NCI-H1105 (cell line): ENCODE data around the gene TOR2A.

Experiments
- DNase-seq: peaks from one replicate; lab custom pipeline; 2025; lab: John Stamatoyannopoulos, UW

Gene TOR2A

DNA sequence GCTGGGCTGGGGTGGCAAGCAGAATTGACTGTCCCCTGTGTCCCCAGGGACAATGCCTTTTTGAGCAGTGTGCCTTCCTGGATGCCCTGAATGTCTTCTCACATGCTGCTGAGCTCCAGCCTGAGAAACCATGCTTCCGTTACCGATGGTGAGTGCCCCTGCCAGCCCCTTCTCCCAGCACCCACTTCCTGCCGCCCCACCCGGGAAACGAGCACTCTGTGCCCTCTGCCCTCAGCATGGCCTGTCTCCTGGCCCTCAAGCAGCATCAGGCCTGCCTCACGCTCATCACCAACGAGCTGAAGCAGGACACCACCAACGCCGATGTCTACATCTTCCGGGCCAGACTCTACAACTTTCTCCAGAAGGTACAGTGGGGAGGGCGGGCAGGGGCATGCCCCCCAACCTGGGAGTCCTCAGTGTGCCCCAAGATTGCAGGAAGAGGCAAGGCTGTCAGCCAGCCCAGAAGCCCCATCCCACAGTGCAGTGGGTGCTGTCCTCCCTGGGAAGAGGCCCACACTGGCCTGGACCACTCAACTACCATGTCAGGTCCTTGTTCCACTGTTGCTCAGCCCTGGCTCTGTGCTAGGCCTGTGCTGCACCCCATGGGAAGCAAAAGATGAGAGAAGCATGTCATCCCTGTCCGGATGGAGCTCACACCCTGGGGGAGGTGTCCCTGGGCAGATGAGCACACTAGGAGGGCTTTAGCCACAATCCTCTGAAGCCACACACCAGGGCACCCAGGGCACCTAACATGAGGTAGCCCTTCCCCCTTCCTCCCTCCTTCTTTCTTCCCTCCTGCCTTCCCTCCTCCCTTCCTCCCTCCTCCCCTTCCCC is 14.8 kb downstream of the TOR2A start:
- DNase-seq: no peak

GRCh38 chr9:127717766-127718165 is 17.3 kb downstream of the TOR2A start:
- DNase-seq: no peak

DNA sequence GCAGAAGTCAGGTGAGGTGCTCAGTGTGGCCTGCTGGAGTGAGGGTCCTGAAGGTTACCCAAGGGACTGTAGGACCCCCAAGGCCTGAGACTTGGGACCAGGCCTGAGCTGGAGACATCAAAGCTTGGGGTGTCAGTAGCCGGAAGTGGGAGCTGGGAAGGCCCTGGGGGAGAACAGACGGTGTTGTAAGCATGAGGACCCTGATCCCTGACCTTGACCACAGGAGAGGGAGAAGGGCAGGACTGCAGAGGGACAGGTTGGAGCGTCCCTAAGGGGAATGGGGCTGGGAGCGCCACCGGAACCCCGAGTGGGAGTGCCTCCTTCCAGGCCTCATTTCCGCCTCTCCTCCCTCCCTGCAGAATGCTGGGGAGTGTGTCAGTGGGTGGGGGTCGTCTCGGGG is 18.7 kb downstream of the TOR2A start:
- no peak for DNase-seq

GRCh38 chr9:127715470-127716337 is 19.4 kb downstream of the TOR2A start, which contains the start of the genes PTRH1 and TTC16:
Gene PTRH1 (minus strand): TSS chr9:127715663. CDS start chr9:127715639, 24 bp downstream.
Gene TTC16 (plus strand): TSS chr9:127716079. CDS start chr9:127716146, 67 bp downstream.
- peak; percentile 84 for DNase-seq

- DNase-seq: no peak
Measured at GRCh38 chr9:127714951-127715469, 20.1 kb downstream of the TOR2A start.

- DNase-seq: no peak
Measured at GRCh38 chr9:127714020-127714750, 20.9 kb downstream of the TOR2A start.

- DNase-seq: no peak
Measured at GRCh38 chr9:127712867-127713266, 22.2 kb downstream of the TOR2A start.

- DNase-seq: no peak
Measured at GRCh38 chr9:127712371-127712770, 22.7 kb downstream of the TOR2A start.

GRCh38 chr9:127711831-127712274 is 23.2 kb downstream of the TOR2A start:
- no peak for DNase-seq

DNA sequence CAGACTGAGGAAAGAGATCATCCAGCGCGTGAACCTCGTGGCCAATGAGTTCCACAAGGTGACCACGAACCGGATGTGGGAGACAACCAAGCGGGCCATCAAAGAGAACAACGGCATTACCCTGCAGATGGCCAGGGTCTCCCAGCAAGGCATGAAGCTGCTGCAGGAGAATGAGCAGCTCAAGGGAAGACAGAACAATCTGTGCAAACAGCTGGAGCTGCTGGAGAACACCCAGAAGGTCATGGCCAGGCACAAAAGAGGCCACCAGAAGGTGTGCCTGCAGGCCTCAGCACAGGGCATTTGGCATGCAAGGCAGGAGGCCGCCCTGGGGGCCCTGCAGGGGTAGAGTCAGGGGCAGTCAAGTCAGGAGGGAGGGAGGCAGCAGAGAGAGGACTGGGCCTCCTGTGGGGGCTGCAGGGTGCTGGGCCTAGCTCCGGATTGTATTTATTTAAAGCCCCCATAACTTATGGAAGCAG is 23.8 kb downstream of the TOR2A start:
- no peak for DNase-seq

GRCh38 chr9:127710204-127710783 is 24.8 kb downstream of the TOR2A start:
- no peak for DNase-seq

GRCh38 chr9:127708952-127709587 is 26.0 kb downstream of the TOR2A start:
- no peak for DNase-seq

- no peak for DNase-seq
Measured at GRCh38 chr9:127707766-127708165, 27.3 kb downstream of the TOR2A start.

DNA sequence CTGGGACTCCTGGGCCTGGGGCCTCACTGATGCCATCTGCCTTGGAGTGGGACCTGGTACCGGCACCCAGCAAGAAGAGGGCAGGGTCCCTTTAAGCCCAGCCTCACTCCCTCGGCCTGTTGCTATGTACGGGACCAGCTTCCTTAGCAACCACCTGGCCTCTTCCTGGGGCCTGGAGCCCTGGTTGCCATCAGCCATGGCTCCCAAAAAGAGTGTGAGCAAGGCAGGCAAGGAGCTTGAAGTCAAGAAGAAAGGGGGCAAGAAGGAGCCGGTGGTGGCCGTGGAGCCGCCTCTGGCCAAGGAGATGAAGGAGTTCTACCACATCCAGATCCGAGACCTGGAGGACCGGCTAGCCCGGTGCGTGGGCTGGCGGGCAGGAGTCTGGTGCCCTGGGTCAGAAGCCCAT is 28.3 kb downstream of the TOR2A start, which contains the start of gene CFAP157:
Gene CFAP157, plus strand, starts transcription at position 153 of the 406 bp plus-strand sequence. Its CDS starts 44 bp downstream, at position 197.
- DNase-seq: no peak

- no peak for DNase-seq
Measured at GRCh38 chr9:127705577-127706379, 29.3 kb downstream of the TOR2A start.

GRCh38 chr9:127703289-127703946 is 31.7 kb downstream of the TOR2A start:
- DNase-seq: no peak

DNA sequence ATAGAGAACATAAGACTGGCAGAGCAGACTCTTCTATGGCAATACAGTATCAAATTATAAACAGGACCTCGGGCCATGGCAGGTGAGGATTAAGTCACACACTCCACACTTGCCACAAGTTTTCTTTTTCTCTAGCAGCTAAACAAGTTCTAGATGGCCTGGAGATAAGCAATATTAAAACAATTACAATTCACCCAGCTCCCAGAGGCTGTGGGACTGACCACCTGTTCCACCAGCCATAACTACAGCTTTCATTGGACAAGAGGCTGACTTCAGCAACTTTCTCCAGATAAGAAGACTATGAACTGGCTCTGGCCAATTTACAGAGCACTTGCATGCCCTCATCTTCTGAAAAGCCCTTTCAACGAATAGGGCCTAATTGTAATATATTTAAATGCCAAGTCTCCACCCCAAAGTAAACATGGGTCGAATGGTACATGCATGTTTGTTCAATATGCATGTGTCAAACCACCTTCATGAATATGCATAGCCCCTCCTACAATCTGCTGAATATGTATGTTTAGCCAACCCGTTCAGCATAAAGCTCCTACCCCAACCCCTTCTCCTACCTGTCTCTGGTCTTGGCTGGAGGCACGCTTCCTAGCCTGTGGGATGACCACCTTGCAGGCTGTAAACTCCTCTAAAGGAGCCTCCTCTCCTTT is 34.4 kb downstream of the TOR2A start:
- DNase-seq: no peak

DNA sequence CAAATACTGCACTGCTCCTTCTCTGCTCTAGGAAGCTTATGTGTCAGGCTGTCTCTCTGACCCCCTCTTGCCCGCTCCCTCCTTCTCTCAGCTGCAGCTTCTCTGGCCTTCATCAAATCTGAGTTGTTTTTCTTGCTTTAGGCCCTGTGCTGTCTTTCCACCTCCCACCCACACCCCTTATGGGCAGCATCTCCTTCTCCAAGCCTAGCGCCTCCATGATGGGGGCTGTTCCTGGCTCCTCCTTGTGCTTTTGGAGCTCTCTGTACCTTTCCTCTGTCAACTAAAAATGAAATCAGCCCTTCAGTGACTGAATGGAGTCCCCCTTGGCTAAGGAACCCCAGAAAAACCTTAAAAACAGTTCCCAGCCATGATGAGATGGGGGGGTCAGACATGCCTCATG is 35.0 kb downstream of the TOR2A start:
- DNase-seq: no peak
